ENCODE results near the gene FAM234A.

- TF ChIP-seq CTCF (IDR thresholded peaks at IDR 0.05; ENCODE audit: extremely low read depth in 1 of 2, insufficient read depth in 1 of 2, low read depth in 1 of 2, low read length in 2 of 2) (no peak), POLR2A (IDR thresholded peaks at IDR 0.05; ENCODE audit: low read depth, low read length) (no peak), EZH2 (IDR thresholded peaks at IDR 0.05; ENCODE audit: borderline replicate concordance, low read depth, low read length, severe bottlenecking) (no peak), POLR2AphosphoS5 (IDR thresholded peaks at IDR 0.05; ENCODE audit: insufficient read depth, low read depth, low read length) (no peak), MYC (IDR thresholded peaks at IDR 0.05; ENCODE audit: low read depth, low read length) (no peak), JUN (IDR thresholded peaks at IDR 0.05; ENCODE audit: borderline replicate concordance, insufficient read depth, insufficient read length, low read depth) (no peak), GATA2 (IDR thresholded peaks at IDR 0.05; ENCODE audit: insufficient read depth, insufficient read length, low read depth, low read length) (no peak), MAX (IDR thresholded peaks at IDR 0.05; ENCODE audit: insufficient read depth, insufficient read length) (no peak), FOS (IDR thresholded peaks at IDR 0.05; ENCODE audit: borderline replicate concordance, insufficient read depth, low read length) (no peak)
These were observed 26.5 kb downstream of the FAM234A start for GRCh38 chr16:261031-261691.

Data from endothelial cell of umbilical vein (primary cell).